ENCODE results near the gene COL6A3.

Gene COL6A3

DNA sequence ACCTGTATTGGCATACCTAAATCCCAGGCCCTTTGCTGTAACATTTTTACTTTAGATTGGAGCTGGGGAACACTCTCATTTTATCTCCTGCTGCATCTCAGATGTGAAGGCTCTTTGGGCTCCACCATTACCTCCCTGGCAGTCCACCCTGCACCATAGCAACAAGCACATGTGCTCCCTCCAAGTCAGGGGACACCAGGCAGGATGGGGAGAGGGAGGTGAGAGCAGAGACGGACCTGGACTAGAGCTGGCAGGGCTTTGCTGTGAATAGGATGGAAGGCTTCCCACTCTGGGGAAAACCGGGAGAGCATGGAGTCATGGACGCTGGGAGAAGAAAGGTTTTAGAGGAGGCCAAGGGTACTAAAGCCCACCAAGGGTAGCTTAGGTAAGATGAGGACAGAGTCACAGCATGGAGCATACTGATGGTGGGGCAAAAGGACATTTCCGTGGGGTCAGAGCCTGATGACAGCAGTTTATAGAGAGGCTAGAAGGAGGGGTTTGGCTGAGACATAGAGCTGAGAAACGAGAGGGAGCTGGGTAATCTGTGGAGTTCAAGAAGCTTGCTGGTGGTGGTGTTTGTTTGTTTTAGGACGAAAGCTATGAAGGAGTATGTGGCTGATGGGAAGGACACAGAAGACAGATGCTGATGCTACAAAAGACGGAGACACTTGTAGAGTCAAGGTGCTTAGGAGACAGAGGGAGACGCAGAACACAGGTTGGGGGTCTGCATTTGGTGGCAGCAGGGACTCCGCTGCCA is 134.8 kb downstream of the COL6A3 start:
- H3F3A ChIP-seq (ENCODE audit: control insufficient read depth, insufficient read depth): no peaks in the 10 kb centered on the region

GRCh38 chr2:237278568-237278967 is 135.4 kb downstream of the COL6A3 start:
- H3K79me2 ChIP-seq (ENCODE audit: control insufficient read depth, low read length): no peaks in the 10 kb centered on the region
- no peak for TF ChIP-seq EZH2phosphoT487 (IDR thresholded peaks at IDR 0.05; ENCODE audit: borderline replicate concordance, low read length)
- H4K20me1 ChIP-seq (ENCODE audit: control insufficient read depth, insufficient read depth, low read depth, low read length): no peaks in the 10 kb centered on the region
- no peaks in the 10 kb centered on the region for H3K4me1 ChIP-seq (ENCODE audit: control insufficient read depth, low read length)
- H3K4me3 ChIP-seq (ENCODE audit: low read length): no peak overlapping the region
- H3K36me3 ChIP-seq (ENCODE audit: control insufficient read depth, low read length): no peaks in the 10 kb centered on the region
- 0 out of 2 replicates have a peak, but pooled peaks cover 3% of the 10 kb centered on the region for H3K27me3 ChIP-seq (ENCODE audit: control insufficient read depth, low read length)
- no peaks in the 10 kb centered on the region for H3K9me2 ChIP-seq (replicated peaks; ENCODE audit: control insufficient read depth, low read length)
- no peak overlapping the region for H3K4me2 ChIP-seq (ENCODE audit: low read length)
- H3K27ac ChIP-seq (ENCODE audit: low read depth, low read length): no peak overlapping the region
- no peaks in the 10 kb centered on the region for H3K9me3 ChIP-seq (ENCODE audit: control insufficient read depth, insufficient read depth, low read length)
- H3F3A ChIP-seq (ENCODE audit: control insufficient read depth, insufficient read depth): no peaks in the 10 kb centered on the region

More for the DNA sequence above, 134.8 kb downstream of the COL6A3 start:
- Histone ChIP-seq H3K36me3 (ENCODE audit: control insufficient read depth, low read length) (no peaks in the 10 kb centered on the region), H3K9me2 (replicated peaks; ENCODE audit: control insufficient read depth, low read length) (no peaks in the 10 kb centered on the region), H3K4me2 (ENCODE audit: low read length) (no peak overlapping the region), H3K79me2 (ENCODE audit: control insufficient read depth, low read length) (no peaks in the 10 kb centered on the region), H3K27me3 (ENCODE audit: control insufficient read depth, low read length) (0 out of 2 replicates have a peak, but pooled peaks cover 3% of the 10 kb centered on the region), H4K20me1 (ENCODE audit: control insufficient read depth, insufficient read depth, low read depth, low read length) (no peaks in the 10 kb centered on the region), H3K4me1 (ENCODE audit: control insufficient read depth, low read length) (no peaks in the 10 kb centered on the region), H3K27ac (ENCODE audit: low read depth, low read length) (no peak overlapping the region), H3K9me3 (ENCODE audit: control insufficient read depth, insufficient read depth, low read length) (no peaks in the 10 kb centered on the region), H3K4me3 (ENCODE audit: low read length) (no peak overlapping the region)
- TF ChIP-seq EZH2phosphoT487 (IDR thresholded peaks at IDR 0.05; ENCODE audit: borderline replicate concordance, low read length) (no peak), CTCF (IDR thresholded peaks at IDR 0.05; ENCODE audit: low read depth, low read length, poor library complexity, severe bottlenecking) (no peak)

- no peaks in the 10 kb centered on the region for H3K36me3 ChIP-seq (ENCODE audit: control insufficient read depth, low read length)
- no peaks in the 10 kb centered on the region for H4K20me1 ChIP-seq (ENCODE audit: control insufficient read depth, insufficient read depth, low read depth, low read length)
- 0 out of 2 replicates have a peak, but pooled peaks cover 3% of the 10 kb centered on the region for H3K27me3 ChIP-seq (ENCODE audit: control insufficient read depth, low read length)
- no peak overlapping the region for H3K4me3 ChIP-seq (ENCODE audit: low read length)
- no peaks in the 10 kb centered on the region for H3K4me1 ChIP-seq (ENCODE audit: control insufficient read depth, low read length)
- no peaks in the 10 kb centered on the region for H3K79me2 ChIP-seq (ENCODE audit: control insufficient read depth, low read length)
- no peak overlapping the region for H3K27ac ChIP-seq (ENCODE audit: low read depth, low read length)
- H3K4me2 ChIP-seq (ENCODE audit: low read length): no peak overlapping the region
- TF ChIP-seq EZH2phosphoT487 (IDR thresholded peaks at IDR 0.05; ENCODE audit: borderline replicate concordance, low read length): no peak
- no peak for TF ChIP-seq CTCF (IDR thresholded peaks at IDR 0.05; ENCODE audit: low read depth, low read length, poor library complexity, severe bottlenecking)
- no peaks in the 10 kb centered on the region for H3K9me3 ChIP-seq (ENCODE audit: control insufficient read depth, insufficient read depth, low read length)
- H3F3A ChIP-seq (ENCODE audit: control insufficient read depth, insufficient read depth): no peaks in the 10 kb centered on the region
- H3K9me2 ChIP-seq (replicated peaks; ENCODE audit: control insufficient read depth, low read length): no peaks in the 10 kb centered on the region
These were observed 137.1 kb downstream of the COL6A3 start for GRCh38 chr2:237276716-237277490.

Data from DOHH2 (cell line).